ENCODE measurements around the gene KRT4.

Gene KRT4

DNA sequence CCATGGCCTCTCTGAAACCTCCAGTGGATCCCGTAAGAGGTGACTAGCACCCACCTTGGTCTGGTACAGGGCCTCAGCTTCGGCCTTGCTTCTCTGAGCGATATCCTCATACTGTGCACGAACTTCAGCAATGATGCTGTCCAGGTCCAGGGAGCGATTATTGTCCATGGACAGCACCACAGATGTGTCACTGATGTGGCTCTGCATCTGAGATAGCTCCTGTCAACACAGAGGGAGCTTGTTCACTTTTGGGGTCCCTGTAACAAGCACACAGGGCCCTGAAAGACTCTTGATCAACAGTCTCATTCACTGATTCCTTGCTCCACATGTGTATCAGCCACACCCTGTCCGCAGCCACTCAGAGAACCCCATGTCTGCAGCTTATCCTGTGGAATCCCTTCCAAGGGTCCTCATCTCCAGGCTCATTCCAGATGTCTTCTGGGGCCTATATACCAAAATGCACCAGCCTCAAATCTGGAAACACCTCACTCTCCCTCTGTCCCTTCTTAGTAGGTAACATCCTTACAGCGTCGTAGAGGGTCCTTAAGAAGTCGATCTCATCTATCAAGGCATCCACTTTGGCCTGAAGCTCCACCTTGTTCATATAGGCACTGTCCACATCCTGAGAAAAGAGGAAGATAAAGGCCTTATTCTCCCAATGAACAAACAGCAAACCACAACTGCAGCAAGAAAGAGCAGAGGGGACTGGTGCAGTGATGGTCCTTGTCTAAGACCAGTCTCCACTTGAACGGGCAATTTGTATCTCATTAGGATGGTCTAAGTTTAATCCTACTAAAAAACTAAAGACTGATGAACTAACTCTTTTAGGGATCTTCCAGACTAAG, 21.5 kb downstream of the KRT4 start:
- no peak for DNase-seq (ENCODE audit: low spot score)

- no peak for DNase-seq (ENCODE audit: low spot score)
These were observed 22.4 kb downstream of the KRT4 start for GRCh38 chr12:52791271-52792184.

DNA sequence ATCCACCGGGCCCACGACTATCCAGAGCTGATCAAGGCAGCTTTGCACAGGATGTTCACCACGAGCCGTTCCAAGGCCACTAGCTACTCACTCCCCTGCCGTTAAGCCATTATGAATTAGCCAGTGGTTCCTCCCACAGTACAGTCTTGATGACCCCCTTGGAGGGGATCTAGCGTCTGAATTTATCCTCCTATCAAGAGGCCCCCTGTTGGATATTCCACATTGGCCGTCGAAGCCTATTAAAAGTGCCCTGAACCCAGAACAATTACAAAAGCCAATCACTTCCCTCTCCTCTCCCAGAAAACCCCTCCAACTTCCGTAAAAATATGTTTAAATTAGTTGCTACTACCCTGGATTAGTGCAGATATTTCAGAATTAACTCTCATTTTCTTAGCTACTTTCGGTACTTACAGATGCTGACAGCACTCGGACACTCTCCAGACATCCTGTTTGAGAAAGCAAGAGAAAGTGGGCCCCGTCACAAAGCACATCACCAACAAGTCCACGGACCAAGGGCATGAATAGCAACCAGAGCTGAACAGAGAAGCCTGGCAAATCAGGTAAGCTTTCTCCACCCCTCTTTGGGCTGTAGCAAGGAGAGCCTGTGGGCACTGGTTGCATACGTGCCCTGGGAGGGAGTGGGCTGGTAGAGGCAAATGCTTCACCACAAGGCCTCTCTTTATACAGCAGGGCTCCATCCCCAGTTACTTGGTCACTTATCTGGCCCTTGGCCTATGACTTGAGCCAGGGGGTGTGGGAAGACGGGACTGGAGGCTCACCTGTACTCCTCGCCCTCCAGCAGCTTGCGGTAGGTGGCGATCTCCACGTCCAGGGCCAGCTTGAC, 23.3 kb downstream of the KRT4 start:
- DNase-seq (ENCODE audit: low spot score), result no peak

DNA sequence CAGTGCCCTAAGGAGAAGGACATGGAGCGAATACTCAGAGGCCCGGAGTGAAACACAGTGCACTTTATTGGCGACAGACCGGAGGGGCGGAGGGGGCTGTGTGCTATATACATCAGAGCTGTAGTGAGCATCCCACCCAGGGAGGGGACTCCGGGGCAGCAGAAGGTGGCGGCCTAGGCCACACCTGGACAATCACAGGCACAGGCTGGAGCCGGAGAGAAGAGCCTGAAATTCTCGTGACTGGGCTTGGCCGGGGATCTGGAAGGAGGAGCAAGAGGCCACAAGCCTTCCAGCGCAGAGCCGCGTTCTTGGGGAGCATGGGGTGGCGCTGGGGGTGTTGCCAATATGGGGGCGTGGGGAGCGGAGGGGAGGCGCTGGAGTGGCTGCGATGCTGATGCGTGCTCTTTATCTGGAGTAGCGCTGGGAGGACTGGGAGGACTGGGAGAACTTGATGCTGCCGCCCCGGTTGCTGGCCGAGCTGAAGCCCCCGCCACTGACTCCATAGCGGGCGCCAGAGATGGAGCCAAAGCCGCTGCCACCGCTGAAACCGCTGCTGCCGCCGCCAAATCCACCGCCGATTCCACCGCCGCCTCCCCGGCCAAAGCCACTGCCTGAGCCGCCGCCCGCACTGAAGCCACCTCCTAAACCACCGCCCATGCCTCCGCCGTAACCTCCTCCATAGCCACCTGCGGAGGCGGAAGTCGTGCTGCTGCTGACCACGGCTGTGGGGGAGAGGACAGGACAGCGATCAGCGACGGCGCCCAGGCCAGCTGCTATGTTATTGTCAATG, 24.1 kb downstream of the KRT4 start:
- DNase-seq (ENCODE audit: low spot score), result no peak

DNA sequence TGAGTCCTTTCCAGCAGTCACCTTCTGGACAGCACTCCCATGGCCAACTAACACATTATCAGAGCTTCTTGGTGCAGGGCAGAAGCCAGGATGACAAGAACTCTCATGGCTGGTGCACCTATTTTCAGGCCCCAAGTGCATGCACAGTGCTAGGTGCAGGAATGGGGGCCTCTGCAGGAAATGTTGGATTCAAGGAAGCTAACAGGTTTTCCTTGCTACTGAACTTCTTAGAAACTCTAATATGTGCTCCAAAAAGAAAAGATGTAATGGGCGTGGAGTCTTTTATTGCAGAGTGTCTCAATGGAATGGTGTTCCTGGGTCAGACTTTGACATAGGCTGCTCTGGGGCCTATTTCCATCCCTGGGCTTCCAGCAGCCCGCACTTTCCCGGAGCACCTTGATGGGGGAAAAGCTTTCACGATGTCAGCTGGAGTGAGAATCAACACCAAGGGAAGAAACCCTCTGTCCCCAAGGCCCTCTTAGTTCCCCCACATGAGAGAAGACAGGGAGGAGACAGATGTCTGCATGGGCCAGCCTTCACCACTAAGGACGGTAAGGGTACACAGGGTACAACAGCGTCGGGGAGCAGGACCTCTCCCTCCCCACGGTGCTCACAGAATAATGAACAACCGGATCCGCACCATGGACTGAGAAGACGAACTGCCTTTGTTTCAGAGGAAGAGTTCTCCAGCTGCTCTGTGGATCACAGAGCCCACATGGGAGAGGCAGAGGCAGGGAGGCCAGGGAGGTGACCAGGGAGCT, 24.9 kb downstream of the KRT4 start:
- DNase-seq (ENCODE audit: low spot score), result no peak

DNA sequence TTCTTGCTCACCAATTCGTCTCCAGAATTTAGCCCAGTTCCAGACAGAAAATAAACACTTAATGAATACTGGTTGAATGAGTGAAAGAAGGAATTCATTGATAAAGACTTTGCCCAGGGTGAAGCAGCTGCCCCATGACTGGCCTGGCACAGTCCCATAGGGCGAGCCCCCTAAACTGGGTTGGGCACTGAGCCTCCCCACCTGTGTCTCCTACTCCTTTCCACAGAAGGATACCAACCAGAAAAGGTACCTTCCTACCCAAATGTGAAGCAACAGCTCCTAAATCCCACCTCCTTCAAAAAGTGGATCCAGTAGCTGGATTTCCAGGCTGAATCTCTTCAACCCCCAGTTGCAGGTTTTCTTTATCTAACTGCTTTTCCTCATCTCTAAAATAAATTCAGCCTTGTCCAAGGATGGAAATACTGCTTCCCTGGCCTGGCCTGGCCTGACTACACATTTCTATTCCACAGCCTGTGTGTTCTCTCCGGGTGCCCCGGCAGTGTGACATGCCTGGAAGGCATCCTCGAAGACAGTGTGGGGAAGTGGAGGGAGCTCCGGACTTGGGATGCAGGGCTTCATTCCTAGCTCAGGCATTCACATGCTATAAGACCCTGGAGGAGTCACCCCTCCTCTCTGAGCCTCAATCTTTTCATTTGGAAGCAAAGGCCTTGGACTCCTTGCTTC, 25.6 kb downstream of the KRT4 start:
- DNase-seq (ENCODE audit: low spot score), result no peak

GRCh38 chr12:52787324-52788191, 26.4 kb downstream of the KRT4 start:
- no peak for DNase-seq (ENCODE audit: low spot score)

- DNase-seq (ENCODE audit: low spot score), result no peak
These were observed 29.0 kb downstream of the KRT4 start for GRCh38 chr12:52784909-52785308.

DNA sequence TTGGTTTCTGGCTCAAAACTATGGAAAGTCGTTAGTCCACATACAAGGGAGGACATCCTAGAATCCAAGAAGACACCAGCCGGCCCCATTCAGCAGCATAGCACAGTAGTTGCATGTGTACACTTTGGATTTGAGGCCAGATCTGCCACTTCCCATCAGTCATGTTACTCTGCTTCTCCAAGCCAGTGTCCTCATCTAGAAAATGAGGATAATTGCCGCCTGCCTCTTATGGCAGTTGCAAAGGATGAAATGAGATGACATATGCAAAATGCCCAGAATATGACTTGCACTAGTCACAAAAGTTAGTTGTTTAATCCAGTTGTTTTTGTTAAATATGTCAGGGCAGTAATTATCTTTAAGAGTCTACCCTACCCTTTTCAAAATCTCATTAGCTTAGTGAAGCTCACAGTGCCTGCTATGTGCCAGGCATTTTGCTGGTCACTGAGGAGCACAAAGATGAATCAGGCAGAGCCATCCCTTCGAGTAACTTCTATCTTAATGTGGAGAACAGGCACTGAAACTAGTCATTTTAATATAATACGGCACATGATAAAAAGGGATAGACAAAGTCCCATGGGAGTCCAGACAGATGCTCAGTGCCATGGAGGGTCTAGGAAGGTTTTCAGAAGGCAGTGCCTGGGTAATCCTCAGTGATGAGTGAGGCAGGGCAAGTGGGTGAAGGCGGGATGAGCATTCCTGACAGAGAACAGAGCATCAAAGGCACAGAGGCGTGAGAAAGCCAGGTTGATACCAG, 30.2 kb downstream of the KRT4 start:
- DNase-seq (ENCODE audit: low spot score), result no peak

DNA sequence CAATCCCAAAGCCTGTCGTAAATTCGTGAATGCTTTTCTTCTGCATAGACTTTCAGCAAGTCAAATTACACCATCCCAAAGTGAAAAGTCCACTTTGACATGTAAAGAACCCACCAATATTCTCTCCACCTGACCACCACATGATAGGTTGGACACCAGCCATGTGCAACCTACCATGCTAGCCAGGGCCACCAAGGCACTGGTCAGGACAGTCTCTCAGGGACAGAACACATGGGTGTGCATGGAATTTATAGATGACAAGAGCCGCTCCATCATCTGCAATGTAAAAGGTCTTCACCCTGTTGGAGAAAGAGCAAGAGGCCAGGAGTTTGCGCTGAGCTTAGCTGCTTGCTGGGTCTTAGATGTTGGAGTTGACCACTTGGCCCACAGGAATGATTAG, 31.4 kb downstream of the KRT4 start:
- DNase-seq (ENCODE audit: low spot score), result no peak

- DNase-seq (ENCODE audit: low spot score), result no peak
These were observed 32.4 kb downstream of the KRT4 start for GRCh38 chr12:52781399-52782082.

DNA sequence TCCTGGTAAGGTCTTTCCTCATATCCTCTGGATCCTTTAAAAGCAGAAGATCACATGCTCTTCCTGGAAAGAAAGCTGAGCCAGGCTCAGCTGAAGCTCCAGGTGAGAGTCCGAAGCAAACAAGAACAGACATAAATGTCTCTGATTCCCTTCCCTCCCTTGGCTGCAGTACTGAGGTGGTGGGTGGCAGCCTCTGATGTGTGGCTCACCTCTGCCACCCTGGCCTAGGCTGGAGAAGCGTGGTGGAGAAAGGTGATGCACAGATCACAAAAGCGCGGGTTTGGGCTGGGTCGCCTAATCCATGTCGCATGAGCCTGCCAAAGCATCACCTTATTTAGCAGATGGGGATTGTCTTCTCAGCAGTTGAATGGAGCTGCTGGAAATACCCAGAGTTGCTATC, 34.0 kb downstream of the KRT4 start:
- no peak for DNase-seq (ENCODE audit: low spot score)

- no peak for DNase-seq (ENCODE audit: low spot score)
These were observed 35.1 kb downstream of the KRT4 start for GRCh38 chr12:52778833-52779232.

DNA sequence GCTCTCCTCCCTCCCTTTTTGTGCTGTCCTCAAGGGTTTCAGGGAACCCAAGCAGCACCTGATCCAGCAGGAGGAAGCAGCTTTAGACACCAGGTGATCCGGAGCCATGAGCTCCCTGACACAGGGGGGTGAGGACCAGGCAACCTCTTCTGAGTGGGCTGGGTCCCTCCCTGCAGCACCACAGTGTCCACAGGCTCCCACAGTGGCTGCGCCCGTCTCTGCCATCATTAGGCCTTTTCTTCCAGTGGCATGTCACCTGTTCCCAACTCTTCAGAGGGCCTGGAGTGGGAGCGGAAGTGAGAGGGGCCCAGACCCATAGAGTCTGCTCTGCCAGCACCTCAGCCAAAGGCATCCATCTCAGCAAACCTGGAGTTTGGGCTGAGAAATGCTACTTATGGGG, 36.4 kb downstream of the KRT4 start:
- DNase-seq (ENCODE audit: low spot score), result no peak

DNA sequence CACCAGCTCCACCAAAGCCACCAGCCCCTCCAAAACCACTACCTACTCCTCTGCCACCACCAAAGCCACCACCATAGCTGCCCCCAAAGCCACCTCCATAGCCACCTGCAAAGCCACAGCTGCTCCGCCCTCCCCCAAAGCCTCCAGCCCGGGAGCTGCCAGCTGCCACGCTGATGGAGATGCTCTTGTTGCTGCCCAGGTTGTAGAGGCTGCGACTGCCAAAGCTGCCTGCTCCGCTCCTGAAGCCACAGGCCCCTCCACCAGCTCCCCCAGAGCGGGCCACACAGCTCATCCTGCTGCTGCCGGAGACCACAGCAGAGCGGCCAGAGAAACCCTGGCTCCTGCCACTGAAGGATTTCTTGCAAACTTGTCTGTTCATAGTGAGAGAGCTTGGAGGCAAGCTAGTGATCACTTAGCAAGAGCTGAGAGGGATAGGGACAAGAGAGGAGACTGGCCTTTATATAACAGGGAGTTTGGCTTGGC, 37.0 kb downstream of the KRT4 start, which contains the start of gene KRT76:
TSS of gene KRT76 (minus strand) at position 433 of the 483 bp plus-strand sequence. CDS start at position 379, 54 bp downstream.
- DNase-seq (ENCODE audit: low spot score), result no peak

DNA sequence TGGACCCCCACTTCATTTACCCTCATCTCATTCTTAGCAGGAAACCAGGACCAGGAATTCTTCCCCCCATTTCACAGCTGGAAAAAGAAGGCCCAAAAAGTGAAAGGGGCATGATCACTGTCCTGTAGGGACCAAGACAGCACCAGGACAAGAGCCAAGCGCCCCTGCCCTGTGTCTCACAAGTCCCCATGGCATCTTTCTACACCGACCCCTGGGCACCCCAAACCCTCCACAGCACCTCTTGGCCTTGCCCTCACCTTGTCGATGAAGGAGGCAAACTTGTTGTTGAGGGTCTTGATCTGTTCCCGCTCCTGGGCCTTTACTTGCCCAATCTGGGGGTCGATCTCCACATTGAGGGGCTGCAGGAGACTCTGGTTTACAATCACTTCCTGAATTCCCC, 37.5 kb downstream of the KRT4 start:
- no peak for DNase-seq (ENCODE audit: low spot score)

DNA sequence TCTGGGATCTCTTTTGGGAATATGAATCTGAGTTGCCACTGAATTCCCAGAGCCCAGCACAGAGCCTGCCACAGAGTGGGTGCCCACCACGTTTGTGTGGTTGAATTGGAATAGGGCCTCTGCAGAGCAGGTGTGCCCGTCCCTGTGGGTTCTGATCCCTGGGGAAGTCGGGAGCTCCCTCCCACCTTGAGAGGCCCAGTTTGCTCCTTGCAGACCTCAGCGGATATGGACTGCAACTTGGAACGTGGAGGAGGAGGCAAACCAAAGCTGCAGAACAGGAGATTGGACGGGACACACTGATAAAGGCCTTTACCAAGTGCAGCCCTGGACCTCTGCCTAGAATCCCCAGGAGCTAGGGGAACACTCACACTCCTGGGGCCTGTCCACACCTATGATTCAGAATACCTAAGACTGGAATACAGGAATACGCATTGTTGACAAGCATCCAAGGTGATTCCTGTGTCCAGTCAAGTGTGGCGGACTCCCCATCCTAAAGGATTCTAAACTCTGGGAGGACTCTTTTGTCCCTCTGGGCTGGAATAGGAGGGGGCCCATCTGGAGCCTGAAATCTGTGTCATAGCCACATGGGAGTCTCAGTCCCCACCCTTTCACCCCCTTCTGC, 39.2 kb downstream of the KRT4 start:
- DNase-seq (ENCODE audit: low spot score), result no peak

All from putamen (tissue), 1 donor.